Cortex of kidney (tissue), 1 donor: Measurements from ENCODE around the gene TMCO1.
A peak's percentile ranks its signal among the peaks of the same experiment; 100 is the strongest.
"Not testable (repeated sequence)": the region's sequence is repeated elsewhere in the genome, so short reads cannot be mapped to it uniquely, and the experiment has no call there.

Source experiments
- DNase-seq: peaks from one replicate; lab custom pipeline; 2025; lab: John Stamatoyannopoulos, UW

Gene TMCO1

GRCh38 chr1:165747632-165748447 lies 20.8 kb downstream of the TMCO1 start:
- no peak for DNase-seq

- DNase-seq = not testable (repeated sequence)
Measured at GRCh38 chr1:165744913-165745312, 23.8 kb downstream of the TMCO1 start.

- DNase-seq = no peak
Measured at GRCh38 chr1:165742194-165742593, 26.5 kb downstream of the TMCO1 start.

- no peak for DNase-seq
Measured at GRCh38 chr1:165738794-165739193, 29.9 kb downstream of the TMCO1 start.

- no peak for DNase-seq
Measured at GRCh38 chr1:165737196-165737595, 31.5 kb downstream of the TMCO1 start.

GRCh38 chr1:165734906-165735305 lies 33.8 kb downstream of the TMCO1 start:
- DNase-seq = no peak

GRCh38 chr1:165726841-165727240 lies 41.8 kb downstream of the TMCO1 start:
- DNase-seq = no peak

- no peak for DNase-seq
Measured at GRCh38 chr1:165726169-165726568, 42.5 kb downstream of the TMCO1 start.

GRCh38 chr1:165717918-165718515 lies 50.7 kb downstream of the TMCO1 start:
- no peak for DNase-seq

GRCh38 chr1:165716265-165717051 lies 52.2 kb downstream of the TMCO1 start:
- not testable (repeated sequence) for DNase-seq

- DNase-seq = no peak
Measured at GRCh38 chr1:165712764-165713163, 55.9 kb downstream of the TMCO1 start.

- no peak for DNase-seq
Measured at GRCh38 chr1:165707984-165708706, 60.5 kb downstream of the TMCO1 start.

- DNase-seq = no peak
Measured at GRCh38 chr1:165703648-165704047, 65.0 kb downstream of the TMCO1 start.

- DNase-seq = not testable (repeated sequence)
Measured at GRCh38 chr1:165701922-165702321, 66.7 kb downstream of the TMCO1 start.

- no peak for DNase-seq
Measured at GRCh38 chr1:165699577-165699976, 69.1 kb downstream of the TMCO1 start.

- DNase-seq = no peak
Measured at GRCh38 chr1:165698761-165699052, 70.0 kb downstream of the TMCO1 start.

- peak; percentile 58 for DNase-seq
Measured at GRCh38 chr1:165697881-165698760, 70.5 kb downstream of the TMCO1 start, which contains the start of gene ALDH9A1. Gene ALDH9A1, minus strand, starts transcription at chr1:165698562. Its CDS starts 4 bp downstream, at chr1:165698558.

GRCh38 chr1:165697491-165697880 lies 71.2 kb downstream of the TMCO1 start:
- no peak for DNase-seq

- no peak for DNase-seq
Measured at GRCh38 chr1:165696625-165697100, 72.0 kb downstream of the TMCO1 start.

GRCh38 chr1:165695031-165695430 lies 73.6 kb downstream of the TMCO1 start:
- no peak for DNase-seq

GRCh38 chr1:165688046-165688445 lies 80.6 kb downstream of the TMCO1 start:
- no peak for DNase-seq
